HCT116 (cell line): ENCODE data around the gene IGSF21.

Experiments
- CBX3 ChIP-seq: IDR thresholded peaks from 2 replicates; pipeline ENCODE4 v1.6.1; 2012; ENCODE audit warnings: low read depth
- ELF1 ChIP-seq: IDR thresholded peaks from 2 replicates; pipeline ENCODE4 v1.6.1; 2012; ENCODE audit warnings: low read depth, borderline replicate concordance
- EZH2 ChIP-seq: fragments of 200-600 bp; sonication (generic); IDR thresholded peaks from 2 replicates; pipeline ENCODE4 v1.6.1; 2017; ENCODE audit warnings: antibody characterized with exemption, mixed run types
- POLR2A ChIP-seq: IDR thresholded peaks from 2 replicates; pipeline ENCODE4 v1.7.0; 2011; ENCODE audit warnings: borderline replicate concordance; ENCODE audit not compliant: insufficient read depth, insufficient read length; ENCODE audit errors: extremely low read depth
- POLR2AphosphoS5 ChIP-seq: IDR thresholded peaks from 2 replicates; pipeline ENCODE4 v1.6.1; 2011; ENCODE audit warnings: mild to moderate bottlenecking, low read depth, low read length, moderate library complexity
- RAD21 ChIP-seq: IDR thresholded peaks from 2 replicates; pipeline ENCODE4 v1.6.1; 2012; ENCODE audit warnings: low read depth, mild to moderate bottlenecking
- ZNF274 ChIP-seq: fragments of 200-500 bp; sonication (Bioruptor generic); IDR thresholded peaks from 2 replicates; pipeline ENCODE4 v1.6.1; 2014; ENCODE audit warnings: mild to moderate bottlenecking, low read depth, low read length, inconsistent platforms
- TF ChIP-seq, protein P1 (sequence below), 3 experiments: fragments of 200-600 bp in 1 of 3; sonication (generic) in 1 of 3; IDR thresholded peaks in 2 of 3; conservative IDR thresholded peaks in 1 of 3; 2 replicates each; pipeline ENCODE4 v1.5.1; 2012 to 2017; ENCODE audit warnings: low read depth in 2 of 3, low read length in 2 of 3, antibody characterized with exemption in 1 of 3, borderline replicate concordance in 1 of 3, control low read depth in 1 of 3, mild to moderate bottlenecking in 1 of 3, mixed read lengths in 1 of 3, mixed run types in 1 of 3, moderate library complexity in 1 of 3; ENCODE audit not compliant: insufficient read depth in 1 of 3
- TF ChIP-seq, protein P2 (sequence below): IDR thresholded peaks from 2 replicates; pipeline ENCODE4 v1.6.1; 2012
- TF ChIP-seq, protein P3 (sequence below): IDR thresholded peaks from 2 replicates; pipeline ENCODE4 v1.6.1; 2012; ENCODE audit warnings: low read depth

DNA sequence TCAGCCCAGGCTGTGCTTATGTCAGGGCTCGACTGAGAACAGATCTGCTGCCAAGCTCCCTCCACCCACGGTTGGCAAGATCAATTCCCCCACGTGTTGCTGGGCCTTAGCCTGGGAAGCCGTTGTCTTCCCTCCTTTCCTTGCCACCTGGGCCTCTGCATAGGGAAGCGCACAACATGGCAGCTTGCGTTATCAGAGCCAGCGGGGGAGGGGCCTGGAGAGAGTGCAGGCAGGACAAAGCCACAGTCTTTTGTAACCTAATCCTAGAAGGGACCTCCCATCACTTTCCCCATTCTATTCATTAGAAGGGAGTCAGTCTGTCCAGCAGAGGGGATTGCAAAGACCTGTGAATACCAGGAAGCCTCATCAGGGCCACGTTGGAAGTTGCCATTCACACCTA, 17.0 kb upstream of the IGSF21 start:
- TF ChIP-seq RAD21 (no peak), ELF1 (no peak), POLR2A (no peak), EZH2 (no peak), POLR2AphosphoS5 (no peak), CBX3 (no peak), ZNF274 (no peak)
- TF ChIP-seq, protein P1, sequence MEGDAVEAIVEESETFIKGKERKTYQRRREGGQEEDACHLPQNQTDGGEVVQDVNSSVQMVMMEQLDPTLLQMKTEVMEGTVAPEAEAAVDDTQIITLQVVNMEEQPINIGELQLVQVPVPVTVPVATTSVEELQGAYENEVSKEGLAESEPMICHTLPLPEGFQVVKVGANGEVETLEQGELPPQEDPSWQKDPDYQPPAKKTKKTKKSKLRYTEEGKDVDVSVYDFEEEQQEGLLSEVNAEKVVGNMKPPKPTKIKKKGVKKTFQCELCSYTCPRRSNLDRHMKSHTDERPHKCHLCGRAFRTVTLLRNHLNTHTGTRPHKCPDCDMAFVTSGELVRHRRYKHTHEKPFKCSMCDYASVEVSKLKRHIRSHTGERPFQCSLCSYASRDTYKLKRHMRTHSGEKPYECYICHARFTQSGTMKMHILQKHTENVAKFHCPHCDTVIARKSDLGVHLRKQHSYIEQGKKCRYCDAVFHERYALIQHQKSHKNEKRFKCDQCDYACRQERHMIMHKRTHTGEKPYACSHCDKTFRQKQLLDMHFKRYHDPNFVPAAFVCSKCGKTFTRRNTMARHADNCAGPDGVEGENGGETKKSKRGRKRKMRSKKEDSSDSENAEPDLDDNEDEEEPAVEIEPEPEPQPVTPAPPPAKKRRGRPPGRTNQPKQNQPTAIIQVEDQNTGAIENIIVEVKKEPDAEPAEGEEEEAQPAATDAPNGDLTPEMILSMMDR (IDR thresholded peaks at IDR 0.05 in 2 of 3, conservative IDR thresholded peaks at IDR 0.05 in 1 of 3; ENCODE audit: borderline replicate concordance in 1 of 3, insufficient read depth in 1 of 3, low read depth in 2 of 3, low read length in 2 of 3): no peak
- TF ChIP-seq, protein P2, sequence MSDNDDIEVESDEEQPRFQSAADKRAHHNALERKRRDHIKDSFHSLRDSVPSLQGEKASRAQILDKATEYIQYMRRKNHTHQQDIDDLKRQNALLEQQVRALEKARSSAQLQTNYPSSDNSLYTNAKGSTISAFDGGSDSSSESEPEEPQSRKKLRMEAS: no peak
- TF ChIP-seq, protein P3, sequence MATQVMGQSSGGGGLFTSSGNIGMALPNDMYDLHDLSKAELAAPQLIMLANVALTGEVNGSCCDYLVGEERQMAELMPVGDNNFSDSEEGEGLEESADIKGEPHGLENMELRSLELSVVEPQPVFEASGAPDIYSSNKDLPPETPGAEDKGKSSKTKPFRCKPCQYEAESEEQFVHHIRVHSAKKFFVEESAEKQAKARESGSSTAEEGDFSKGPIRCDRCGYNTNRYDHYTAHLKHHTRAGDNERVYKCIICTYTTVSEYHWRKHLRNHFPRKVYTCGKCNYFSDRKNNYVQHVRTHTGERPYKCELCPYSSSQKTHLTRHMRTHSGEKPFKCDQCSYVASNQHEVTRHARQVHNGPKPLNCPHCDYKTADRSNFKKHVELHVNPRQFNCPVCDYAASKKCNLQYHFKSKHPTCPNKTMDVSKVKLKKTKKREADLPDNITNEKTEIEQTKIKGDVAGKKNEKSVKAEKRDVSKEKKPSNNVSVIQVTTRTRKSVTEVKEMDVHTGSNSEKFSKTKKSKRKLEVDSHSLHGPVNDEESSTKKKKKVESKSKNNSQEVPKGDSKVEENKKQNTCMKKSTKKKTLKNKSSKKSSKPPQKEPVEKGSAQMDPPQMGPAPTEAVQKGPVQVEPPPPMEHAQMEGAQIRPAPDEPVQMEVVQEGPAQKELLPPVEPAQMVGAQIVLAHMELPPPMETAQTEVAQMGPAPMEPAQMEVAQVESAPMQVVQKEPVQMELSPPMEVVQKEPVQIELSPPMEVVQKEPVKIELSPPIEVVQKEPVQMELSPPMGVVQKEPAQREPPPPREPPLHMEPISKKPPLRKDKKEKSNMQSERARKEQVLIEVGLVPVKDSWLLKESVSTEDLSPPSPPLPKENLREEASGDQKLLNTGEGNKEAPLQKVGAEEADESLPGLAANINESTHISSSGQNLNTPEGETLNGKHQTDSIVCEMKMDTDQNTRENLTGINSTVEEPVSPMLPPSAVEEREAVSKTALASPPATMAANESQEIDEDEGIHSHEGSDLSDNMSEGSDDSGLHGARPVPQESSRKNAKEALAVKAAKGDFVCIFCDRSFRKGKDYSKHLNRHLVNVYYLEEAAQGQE: no peak
